ENCODE data around the gene ZNF350.
"Not testable (repeated sequence)": the region's sequence is repeated elsewhere in the genome, so short reads cannot be mapped to it uniquely, and the experiment has no call there.

DNA sequence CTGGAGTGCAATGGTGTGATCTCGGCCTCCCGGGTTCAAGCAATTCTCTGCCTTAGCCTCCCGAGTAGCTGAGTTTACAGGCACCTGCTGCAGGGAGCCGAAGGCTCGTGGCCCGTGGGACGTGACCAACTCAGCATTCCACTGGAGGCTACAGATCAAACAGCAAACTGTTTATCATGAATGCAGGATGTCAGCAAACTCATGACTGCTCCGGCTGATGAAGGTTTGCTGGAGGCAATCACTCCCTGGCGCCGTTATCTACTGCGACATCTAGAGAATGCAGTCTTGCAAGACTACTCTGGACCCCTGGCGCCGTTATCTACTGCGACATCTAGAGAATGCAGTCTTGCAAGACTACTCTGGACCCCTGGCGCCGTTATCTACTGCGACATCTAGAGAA lies 10.9 kb downstream of the ZNF350 start:
- TF ChIP-seq, protein P1, sequence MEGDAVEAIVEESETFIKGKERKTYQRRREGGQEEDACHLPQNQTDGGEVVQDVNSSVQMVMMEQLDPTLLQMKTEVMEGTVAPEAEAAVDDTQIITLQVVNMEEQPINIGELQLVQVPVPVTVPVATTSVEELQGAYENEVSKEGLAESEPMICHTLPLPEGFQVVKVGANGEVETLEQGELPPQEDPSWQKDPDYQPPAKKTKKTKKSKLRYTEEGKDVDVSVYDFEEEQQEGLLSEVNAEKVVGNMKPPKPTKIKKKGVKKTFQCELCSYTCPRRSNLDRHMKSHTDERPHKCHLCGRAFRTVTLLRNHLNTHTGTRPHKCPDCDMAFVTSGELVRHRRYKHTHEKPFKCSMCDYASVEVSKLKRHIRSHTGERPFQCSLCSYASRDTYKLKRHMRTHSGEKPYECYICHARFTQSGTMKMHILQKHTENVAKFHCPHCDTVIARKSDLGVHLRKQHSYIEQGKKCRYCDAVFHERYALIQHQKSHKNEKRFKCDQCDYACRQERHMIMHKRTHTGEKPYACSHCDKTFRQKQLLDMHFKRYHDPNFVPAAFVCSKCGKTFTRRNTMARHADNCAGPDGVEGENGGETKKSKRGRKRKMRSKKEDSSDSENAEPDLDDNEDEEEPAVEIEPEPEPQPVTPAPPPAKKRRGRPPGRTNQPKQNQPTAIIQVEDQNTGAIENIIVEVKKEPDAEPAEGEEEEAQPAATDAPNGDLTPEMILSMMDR (IDR thresholded peaks at IDR 0.05), result not testable (repeated sequence)
- not testable (repeated sequence) for TF ChIP-seq SMC3 (IDR thresholded peaks at IDR 0.05; ENCODE audit: low read depth, low read length)
